ENCODE results near the gene POLA1.
A peak's percentile ranks its signal among the peaks of the same experiment; 100 is the strongest.

The POLA1 gene

DNA sequence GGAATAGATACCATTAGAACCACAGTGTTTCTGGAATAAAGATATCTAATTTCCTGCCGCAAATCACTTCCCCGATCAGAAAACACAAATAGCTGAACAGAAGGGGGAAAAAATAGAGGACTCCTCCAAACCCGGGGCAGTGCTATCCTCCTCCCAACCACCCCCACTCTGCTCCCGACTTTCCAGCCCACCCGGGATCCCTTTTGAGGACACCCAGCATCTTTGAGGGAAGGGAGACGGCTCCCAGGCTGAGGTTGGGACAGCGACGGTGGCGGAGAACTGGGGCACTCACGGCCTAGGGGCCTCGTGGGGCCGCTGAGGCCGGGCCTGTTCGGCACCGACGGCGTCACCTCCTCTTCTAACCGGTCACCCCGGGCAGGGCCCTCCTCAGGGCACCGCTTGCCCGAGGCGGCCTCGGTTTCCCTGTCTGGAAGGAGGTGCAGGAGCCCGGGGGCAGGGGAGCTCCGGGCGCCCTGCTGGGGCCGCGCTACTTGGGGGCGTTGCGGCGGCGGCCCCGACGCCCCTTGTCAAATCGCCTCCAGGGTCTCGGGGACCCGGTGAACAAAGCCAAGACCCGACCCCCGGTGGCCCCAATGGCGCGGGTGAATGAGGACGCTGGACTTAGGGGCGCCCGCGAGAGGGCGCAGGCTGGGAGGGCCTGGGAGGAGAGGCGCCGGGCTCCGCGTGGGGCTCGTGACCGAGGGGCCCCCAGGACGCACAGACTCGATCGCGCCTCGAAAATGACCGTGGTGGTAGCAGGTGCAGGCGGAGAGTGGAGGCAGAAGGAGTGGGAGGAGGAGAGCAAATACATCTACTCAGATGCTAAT is 329.0 kb downstream of the POLA1 start:
- TF ChIP-seq GATA1 (IDR thresholded peaks at IDR 0.05; ENCODE audit: low read depth, low read length) (no peak), POLR2A (IDR thresholded peaks at IDR 0.05; ENCODE audit: low read length) (no peak)

DNA sequence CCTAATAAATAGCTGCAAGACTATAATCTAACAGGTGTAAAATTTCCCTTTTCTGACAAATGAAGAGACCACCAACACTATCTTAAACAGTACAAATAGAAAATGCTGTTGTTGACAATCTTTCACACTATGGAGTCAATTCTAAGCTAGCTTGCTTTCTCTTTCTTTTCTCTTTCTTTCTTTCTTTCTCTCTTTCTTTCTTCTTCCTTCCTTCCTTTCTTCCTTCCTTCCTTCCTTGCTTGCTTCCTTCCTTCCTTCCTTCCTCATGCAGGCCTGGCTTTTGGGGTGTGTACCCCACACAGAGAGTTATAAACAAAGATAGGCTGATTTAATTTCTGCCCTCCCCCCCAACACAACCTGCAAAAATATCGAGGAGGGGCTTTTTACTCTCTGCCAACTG is 330.2 kb downstream of the POLA1 start:
- TF ChIP-seq GATA1 (IDR thresholded peaks at IDR 0.05; ENCODE audit: low read depth, low read length) (no peak), POLR2A (IDR thresholded peaks at IDR 0.05; ENCODE audit: low read length) (no peak)
- DNase-seq: no peak

More for the DNA sequence above, 329.0 kb downstream of the POLA1 start:
- peak in 1 of 2 experiments; percentile 1 for DNase-seq

DNA sequence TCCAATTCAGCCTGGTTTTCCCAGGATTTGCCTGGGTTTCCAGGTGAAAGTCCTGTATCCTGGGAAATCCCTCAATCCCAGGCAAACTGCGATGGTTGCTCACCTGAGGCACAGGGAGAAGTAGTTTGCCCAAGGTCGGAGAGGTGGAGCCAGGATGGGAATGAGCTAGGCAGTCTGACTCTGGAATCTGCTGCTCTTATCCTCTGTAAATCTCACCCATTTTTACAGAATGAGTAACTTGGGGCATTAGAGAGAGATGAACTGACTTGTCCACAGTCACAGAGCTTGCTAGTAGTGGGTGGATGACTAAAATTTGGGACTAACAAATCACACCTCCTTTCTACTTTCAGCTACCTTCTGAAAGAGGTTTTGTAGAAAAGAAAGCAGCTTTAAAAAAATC is 331.9 kb downstream of the POLA1 start:
- DNase-seq: no peak
- TF ChIP-seq GATA1 (IDR thresholded peaks at IDR 0.05; ENCODE audit: low read depth, low read length): no peak

DNA sequence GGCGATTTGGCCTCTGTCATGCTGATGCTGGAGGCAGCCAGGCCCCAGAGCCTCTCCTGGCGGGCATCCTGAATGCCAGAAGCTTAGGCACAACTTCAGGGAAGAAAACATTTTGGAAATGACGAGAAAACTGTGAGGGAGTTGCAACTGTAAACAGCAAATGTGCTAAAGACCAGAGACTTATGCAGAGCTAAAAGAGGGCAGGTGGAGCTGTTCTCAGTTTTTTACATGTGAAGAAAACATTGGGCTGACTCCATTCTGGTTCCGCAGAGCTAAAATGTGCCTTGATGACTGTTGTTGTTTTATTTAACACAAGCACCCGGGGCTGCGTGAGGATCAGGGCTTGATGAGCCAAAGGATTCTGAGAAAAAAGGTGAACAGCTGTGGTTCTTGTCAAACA is 332.9 kb downstream of the POLA1 start:
- no peak for TF ChIP-seq POLR2A (IDR thresholded peaks at IDR 0.05; ENCODE audit: low read length)
- no peak for TF ChIP-seq GATA1 (IDR thresholded peaks at IDR 0.05; ENCODE audit: low read depth, low read length)
- DNase-seq: no peak

DNA sequence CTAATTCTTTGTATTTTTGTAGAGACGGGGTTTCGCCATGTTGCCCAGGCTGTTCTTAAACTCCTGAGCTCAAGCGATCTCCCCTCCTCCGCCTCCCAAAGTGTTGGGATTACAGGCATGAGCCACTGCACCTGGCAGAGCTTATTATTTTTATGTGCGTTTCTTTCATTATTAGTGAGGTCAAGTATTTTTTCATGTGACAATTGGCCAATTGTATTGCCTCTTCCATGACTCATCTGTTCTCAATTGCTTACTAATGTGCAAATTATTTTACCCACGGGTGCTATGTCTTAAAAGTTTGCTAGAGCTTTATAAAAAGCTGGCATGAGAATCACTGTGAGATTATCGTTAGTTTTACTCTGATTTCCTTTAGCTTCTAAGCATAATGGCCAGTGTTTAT is 335.0 kb downstream of the POLA1 start:
- no peak for TF ChIP-seq POLR2A (IDR thresholded peaks at IDR 0.05; ENCODE audit: low read length)
- no peak for DNase-seq

DNA sequence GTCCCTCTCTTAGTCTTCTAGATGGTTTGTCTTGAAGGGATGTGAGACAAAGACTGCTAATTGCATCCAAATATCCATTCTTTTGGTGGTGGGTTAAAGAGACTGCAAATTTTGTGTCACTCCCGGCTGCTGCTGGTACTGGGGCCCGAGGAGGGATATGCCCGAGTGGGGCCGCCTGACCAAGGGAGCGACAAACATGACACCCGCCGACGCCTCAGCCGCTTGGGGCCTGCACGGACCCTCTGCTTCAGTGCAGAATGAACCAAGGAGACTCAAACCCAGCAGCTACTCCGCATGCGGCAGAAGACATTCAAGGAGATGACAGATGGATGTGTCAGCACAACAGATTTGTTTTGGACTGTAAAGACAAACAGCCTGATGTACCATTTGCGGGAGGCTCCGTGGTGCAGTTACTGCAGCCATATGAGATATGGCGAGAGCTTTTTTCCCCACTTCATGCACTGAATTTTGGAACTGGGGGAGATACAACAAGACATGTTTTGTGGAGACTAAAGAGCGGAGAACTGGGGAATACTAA is 335.6 kb downstream of the POLA1 start:
- DNase-seq: no peak
- TF ChIP-seq GATA1 (IDR thresholded peaks at IDR 0.05; ENCODE audit: low read depth, low read length) (no peak), POLR2A (IDR thresholded peaks at IDR 0.05; ENCODE audit: low read length) (no peak)

DNA sequence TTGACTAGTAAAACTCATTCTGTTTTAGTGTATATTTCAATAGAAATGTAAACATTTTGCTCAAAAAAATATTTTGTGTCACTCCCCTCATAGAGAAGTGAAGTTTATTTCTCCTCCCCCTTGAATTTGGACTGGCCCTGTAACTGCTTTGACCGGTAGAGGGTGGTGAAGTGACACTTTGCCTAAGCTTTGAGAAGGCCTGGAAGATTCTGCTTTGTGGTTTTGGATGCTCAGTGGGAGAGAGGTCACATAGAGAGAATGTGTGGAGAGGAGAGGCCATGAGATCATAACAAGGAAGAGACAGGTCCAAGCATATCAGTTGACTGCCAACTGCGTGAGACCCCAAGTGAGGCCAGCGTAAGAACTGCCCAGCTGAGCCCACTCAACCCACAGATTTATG is 341.2 kb downstream of the POLA1 start:
- TF ChIP-seq POLR2A (IDR thresholded peaks at IDR 0.05; ENCODE audit: low read length) (no peak), GATA1 (IDR thresholded peaks at IDR 0.05; ENCODE audit: low read depth, low read length) (no peak)
- peak; percentile 2 for DNase-seq

DNA sequence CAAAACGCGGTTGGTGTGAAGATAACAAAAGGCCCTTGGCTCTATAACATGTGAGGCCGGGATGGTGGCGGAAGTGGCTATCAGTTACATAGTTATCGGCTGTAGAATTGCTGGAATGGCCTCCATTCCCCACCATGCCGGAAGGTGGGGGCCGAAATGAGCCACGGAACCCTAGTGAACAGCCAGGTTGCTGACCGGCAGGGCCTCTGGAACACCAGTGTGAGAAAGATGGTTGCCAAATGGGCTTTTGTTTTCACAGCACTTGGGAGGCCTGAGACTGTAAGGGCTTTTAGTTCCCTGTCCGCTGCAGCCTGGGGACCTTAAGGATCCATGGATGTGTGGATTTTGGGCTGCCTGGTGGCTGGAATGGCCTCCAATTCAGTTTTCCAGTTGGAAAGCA is 345.3 kb downstream of the POLA1 start:
- no peak for DNase-seq
- TF ChIP-seq POLR2A (IDR thresholded peaks at IDR 0.05; ENCODE audit: low read length) (no peak), GATA1 (IDR thresholded peaks at IDR 0.05; ENCODE audit: low read depth, low read length) (no peak)

DNA sequence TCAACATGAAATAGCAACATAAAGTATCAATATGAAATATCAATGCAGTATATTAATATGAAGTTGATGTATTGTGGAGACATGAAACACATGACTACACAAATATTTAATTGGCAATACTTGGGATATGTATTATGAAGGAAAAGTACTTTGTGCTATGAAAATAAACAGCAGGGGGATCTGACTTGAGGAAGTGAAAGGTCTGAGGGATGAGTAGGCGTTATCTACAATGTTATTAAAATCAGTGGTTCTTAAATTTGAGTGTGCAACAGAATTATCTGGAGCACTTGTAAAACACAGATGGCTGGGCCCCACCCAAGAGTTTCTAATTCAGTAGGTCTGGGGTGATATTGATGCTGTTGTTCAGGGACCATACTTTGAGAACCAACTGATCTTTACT is 349.5 kb downstream of the POLA1 start:
- no peak for TF ChIP-seq GATA1 (IDR thresholded peaks at IDR 0.05; ENCODE audit: low read depth, low read length)
- TF ChIP-seq POLR2A (IDR thresholded peaks at IDR 0.05; ENCODE audit: low read length): no peak

More for the DNA sequence above, 349.5 kb downstream of the POLA1 start:
- DNase-seq: no peak

Data from erythroblast (primary cell).